NCI-H748 (cell line): Measurements from ENCODE around the gene MED29.

Experiments
- DNase-seq: peaks from one replicate; lab custom pipeline; 2025; ENCODE audit not compliant: unreplicated experiment; lab: John Stamatoyannopoulos, UW

MED29 gene

DNA sequence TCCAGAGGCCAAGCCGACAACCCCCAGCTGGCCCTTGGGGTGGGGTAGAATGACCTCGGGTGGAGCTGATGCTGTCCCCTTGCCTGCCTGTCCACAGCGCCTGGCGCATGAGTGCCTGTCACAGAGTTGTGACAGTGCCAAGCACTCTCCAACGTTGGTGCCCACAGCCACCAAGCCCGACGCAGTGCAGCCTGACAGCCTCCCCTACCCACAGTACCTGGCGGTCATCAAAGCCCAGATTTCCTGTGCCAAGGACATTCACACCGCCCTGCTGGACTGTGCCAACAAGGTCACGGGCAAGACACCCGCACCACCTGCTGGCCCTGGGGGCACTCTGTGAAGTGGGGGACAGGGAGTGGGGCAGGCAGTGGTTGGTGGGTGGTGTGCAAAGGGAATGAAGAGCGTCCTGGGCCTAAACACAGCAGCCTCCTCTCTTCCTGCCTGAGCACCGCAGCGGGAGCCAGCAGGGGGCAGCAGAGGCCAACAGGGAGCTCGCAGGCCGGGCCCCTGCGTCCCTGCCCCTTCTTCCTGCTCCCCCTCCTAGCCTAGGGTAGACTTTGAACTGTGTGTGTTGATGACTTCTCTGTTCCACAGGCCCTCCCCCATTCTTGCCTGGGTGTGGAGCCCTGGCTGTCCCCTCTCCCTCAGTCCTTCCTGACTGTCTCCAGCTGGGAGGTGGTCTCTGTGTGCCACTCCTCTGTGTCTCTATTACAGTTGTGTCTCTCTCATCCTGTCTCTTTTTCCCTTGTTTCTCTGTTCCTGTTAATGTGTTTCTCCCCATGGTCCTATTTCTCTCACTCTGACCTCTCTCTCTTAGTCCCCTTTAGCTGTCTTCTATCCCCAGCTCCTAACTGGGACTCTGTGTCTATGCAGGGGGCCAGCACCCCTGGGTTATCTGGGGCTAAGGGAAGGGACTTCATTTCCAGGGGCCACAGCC is 6.5 kb downstream of the MED29 start:
- DNase-seq = peak; percentile 78

DNA sequence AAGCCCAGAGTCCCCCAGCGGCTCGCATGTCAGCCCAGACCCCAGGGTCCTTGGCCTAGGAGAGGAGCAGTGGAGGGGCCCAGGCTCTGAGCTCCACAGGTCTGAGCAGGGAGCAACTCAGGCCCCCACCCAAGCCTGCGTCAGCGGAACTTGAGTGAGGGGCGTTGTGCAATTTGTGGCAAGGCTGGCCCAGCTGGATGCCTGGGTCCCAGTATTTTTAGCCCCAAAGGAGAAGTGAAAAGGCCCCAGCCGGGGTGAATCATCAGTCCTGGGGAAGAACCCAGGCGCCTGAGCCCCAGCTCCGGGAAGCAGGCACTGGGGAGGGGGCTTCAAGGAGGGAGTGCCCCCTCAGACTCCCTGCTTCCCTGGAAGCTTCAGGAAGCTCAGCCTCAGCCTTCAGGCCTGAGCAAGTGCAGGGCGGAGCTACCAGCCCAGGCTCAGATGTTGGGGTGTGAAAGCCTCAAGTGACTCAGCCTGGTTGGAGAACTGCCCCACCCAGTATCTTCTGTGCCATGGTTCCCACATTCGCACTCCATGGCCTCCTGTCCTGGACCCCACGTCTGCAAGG is 7.2 kb downstream of the MED29 start:
- DNase-seq = no peak

DNA sequence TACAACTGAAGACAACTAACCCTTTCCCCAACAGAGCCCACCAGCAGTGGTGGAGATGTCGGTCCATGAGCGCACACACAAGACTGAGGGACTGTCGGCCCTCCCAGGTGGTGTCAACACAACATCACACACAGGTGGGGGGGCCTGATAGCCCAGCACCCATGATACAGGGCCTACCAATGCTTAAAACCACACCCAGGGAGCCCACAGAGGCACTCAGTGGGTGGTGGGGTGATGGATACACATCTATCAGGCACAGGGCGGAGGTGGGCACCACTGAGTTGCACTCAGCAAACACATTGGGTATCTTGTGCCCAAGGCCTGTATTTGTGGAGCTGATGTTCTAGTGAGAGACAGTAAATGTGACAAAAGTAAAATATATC is 8.5 kb downstream of the MED29 start:
- DNase-seq = no peak

DNA sequence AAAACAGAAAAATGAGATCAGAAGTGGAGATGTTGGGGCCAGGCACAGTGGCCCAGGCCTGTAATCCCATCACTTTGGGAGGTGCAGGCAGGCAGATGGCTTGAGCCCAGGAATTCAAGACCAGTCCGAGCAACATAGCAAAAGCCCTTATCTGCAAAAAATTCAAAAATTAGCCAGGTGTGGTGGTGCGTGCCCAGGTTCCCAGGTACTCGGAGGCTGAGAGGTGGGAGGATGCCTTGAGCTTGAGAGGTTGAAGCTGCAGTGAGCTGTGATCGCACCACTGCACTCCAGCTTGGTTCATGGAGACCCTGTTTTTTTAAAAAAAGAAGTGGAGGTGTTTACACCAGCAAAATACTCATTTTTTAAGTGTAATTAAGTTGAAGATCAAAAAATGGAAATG is 8.9 kb downstream of the MED29 start:
- DNase-seq = no peak

DNA sequence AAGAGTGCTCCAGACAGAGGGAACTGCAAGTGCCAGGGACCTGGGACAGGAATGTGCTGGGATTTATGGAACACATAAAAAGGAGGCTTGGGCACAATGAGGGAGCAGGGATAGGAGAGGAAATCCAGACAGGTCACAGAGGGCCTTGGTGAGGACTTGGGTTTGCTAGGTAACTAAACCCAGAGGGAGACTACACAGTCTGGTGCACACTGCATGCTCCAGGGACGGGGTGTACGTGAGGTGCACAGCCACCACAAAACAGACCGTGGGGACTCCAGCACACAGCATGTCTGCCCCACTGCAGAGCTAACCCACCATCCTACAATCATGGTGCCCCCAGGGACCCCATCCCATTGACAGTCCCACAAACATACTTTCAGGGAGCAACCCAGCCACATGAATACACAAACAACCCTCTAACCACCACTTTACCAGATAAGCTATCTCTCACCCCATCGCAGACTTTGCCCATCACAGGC is 9.9 kb downstream of the MED29 start:
- DNase-seq = no peak

DNA sequence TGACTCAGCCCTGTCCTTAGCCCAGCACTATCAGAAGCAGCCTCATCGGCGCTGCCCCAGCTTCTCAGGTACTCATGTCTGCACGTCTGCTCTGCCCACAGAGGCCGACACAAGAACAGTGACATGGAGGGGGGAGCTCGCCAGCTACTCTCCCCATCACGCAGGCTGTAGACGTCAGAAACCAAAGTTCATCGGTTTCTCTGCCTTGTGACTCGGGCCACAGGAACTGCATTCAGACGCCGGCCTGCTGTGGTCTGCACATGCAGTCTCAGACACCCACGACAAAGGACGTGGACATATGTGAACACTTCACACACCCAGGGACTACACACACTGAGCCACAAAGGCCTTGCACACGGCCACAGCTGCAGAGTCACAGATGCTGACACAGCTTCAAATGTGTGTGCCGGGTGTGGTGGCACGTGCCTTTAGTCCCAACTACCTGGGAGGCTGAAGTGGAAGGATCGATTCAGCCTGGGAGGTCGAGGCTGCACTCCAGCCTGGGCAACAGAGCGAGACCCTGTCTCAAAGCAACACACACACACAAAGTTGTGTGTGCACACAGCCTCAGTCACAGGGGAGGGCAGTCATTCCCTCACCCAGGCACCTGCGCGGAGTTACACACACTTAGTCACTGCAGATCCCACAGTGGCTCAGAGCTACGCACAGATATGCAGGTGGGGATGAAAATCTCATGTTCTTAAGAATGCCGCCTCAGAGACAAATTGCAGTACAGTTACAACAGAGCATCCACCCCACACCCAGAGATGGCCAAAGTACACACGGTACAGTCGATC is 10.6 kb downstream of the MED29 start:
- DNase-seq = no peak

DNA sequence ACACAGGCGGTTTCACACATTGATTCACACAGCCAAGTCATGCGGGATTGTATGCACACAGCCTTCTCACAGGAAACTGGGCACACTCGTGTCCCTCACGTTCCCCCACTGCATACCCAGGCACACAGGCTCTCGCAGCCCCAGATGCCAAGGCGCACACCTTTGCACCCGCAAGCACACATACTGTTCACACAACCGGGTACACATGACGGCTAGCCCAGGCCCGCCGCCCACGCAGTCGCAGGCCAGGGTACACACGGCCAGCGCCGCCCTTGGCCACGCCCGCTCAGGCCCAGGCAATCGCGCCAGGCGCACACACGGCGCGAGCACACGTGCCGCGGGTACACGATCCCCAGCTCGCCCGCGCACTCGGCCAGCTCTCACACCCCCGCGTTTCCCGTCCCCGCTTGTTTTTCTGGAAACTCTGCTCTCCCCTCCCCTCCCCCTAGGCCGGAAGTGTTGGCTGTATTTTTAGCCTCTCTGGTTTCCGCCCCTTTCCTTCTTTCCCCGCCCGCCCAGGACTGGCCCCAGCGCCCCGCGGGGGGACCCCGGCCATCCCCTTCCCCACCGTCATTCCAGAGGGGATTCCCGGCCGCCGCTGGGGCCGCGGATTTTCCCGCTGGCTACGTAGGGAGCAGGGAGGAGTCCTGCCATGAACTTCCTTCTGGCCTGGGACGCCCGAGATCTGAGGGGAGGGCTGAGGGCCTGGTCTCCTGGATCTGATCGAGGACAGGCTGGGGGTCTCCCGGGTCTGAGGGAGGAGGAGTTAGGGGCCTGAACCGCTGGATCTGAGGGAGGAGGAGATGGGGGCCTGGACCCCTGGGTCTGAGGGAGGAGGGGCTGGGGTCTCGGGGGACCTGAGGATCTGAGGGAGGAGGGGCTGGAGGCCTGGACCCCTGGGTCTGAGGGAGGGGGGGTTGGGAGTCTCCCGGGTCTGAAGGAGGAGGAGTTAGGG is 11.4 kb downstream of the MED29 start:
- peak; percentile 87 for DNase-seq

DNA sequence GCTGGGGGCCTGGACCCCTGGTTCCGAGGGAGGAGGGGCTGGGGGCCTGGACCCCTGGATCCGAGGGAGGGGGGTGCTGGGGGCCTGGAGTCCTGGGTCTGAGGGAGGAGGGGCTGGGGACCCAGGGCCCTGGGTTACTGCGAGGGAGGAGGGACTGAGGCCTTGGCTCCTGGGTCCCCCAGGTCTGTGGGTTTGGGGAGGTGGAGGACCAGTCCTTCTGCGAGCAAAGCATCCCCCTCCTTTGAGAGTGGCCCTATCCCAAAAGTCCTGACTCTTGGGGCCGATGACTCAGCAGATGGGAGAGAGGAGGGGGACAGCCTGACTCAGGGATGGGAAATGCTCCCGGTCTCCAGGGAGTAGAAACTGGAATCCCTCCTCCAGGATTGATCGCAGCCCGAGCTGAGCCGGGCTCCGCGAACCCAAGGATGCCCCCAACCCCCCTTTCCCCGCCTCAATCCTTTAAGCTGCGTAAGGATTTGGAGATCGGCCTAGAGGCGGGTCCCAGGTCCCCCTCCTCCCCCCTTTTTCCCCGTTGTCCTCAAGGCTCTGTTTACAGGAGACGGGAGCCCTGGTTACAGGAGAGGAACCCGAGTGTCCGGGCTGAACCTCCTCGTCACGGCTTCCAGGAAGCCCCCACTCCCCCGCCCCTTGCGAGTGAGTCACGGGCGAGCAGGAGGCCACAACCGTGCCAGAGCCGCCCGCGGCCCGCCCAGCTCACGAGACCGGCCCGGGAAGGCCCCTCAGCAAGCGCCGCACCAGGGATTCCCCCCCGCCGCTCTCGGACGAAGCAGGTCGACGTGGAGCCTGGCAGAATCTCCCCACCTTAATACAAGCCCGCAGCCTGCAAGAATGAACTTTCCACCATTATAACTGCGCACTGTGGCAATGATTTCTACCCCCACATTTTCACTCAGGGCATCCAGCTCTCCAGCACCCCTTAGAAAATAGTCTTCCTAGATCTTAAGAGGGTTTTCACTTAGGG is 12.4 kb downstream of the MED29 start:
- peak; percentile 77 for DNase-seq

DNA sequence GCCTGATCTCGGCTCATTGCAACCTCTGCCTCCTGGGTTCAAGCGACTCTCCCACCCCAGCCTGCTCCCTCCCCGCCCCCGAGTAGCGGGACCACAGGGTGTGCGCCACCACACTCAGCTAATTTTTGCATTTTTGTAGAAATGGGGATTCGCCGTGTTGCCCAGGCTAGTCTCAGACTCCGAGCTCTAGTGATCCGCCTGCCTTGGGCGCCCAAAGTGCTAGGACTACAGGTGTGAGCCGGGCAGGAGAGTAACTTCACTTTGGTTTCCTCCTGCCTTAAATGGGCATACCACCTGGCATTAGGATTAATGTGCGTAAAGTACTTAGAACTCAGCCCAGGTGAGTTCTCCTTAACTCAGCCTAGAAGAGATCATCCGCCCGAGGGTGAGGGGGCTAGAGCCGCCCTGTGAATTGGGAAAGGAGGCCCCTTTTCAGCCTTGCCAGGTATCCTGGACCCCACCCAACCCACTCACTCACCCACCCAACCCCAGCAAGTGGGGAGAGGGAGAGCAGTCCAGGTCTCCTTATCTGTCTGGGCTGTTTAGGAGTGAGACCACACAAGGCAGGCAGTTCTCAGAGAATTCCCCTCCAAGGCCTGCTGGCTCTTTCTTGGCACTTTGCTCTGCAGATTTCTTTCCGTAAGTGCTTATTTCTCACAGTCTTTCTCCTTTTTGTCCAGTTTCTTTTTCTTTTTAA is 14.2 kb downstream of the MED29 start:
- no peak for DNase-seq

DNA sequence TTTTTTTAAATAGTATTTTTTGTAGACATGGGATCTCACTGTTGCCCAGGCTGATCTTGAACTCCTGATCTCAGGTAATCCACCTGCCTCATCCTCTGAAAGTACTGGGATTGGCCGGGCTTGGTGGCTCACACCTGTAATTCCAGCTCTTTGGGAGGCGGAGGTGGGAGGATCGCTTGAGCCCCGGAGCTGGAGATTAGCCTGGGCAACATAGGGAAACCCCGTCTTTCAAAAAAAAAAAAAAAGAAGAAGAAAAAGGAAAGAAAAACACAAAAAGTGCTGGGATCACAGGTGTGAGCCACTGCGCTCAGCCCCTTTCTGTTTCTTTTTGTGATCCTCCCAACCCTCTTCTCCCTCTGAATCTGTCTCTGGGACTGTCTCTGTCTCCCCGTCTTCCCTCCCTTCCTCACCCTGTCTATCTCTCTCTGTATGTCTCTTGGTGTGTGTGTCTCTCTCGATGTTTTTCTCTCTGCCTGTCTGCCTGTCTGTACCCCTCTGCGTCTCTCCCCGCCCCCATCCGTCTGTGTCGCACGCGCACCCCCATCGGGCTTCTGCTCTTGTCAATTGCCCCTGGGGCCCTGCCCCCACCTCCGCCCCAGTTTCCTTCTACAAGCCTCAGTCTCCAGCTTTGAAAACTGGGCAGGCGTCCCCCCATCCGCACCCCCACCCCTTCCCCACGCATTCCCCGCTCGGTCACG is 14.9 kb downstream of the MED29 start:
- DNase-seq = peak; percentile 69

DNA sequence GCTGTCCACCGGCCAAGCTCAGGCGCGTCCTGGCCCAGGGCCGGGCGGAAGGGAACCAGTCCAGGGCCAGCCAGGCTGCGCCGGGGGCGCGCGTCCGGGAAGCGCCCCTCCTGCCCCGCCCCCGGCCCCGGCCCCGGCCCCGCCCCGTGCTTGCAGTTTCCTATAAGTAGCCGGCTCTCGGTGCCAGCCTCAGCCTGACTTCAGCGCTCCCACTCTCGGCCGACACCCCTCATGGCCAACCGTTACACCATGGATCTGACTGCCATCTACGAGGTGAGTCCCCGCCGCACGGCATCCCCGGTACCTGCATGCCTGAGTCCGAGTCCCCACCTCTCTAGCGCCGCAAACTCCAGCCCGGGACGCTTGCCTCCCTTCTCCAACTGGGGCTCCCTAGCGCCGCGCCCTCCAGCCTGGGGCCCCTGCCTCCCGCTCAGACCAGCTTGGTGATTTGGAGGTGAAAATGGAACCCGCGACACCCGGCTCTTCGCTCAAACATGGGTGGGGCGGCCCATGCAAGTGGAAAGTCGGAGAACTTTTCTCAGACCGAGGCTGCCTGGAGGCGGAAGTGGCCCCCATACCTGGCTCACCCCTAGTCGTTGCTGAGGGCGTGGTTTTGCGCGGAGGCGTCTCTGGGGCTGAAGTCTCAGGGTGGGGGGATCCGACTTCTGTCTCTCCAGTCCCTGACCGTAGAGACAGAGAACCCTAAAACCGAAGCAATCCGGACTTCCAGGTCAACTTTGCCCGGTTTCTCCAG is 15.7 kb downstream of the MED29 start, which contains the start of gene ZFP36:
Gene ZFP36 (plus strand): TSS at position 192 of the 754 bp plus-strand sequence. CDS start 58 bp downstream, at position 250.
- peak; percentile 85 for DNase-seq

DNA sequence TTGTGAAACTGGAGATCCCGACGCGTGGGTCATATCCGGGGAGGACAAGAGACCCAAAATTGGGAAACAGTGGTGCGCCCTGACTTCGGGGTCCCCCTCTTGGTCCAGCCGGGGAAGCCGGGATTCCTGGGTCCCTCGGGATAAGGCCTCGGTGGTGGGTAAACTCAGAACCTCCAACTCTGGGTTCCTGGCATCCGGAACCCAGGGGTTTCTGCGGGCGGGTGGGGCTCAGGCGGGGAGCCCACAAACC is 16.2 kb downstream of the MED29 start:
- DNase-seq = no peak

DNA sequence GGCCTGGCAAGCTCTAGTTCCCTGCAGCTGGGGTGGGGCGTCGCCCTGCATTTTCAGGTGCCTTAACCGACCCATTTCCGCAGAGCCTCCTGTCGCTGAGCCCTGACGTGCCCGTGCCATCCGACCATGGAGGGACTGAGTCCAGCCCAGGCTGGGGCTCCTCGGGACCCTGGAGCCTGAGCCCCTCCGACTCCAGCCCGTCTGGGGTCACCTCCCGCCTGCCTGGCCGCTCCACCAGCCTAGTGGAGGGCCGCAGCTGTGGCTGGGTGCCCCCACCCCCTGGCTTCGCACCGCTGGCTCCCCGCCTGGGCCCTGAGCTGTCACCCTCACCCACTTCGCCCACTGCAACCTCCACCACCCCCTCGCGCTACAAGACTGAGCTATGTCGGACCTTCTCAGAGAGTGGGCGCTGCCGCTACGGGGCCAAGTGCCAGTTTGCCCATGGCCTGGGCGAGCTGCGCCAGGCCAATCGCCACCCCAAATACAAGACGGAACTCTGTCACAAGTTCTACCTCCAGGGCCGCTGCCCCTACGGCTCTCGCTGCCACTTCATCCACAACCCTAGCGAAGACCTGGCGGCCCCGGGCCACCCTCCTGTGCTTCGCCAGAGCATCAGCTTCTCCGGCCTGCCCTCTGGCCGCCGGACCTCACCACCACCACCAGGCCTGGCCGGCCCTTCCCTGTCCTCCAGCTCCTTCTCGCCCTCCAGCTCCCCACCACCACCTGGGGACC is 16.6 kb downstream of the MED29 start:
- peak; percentile 56 for DNase-seq

DNA sequence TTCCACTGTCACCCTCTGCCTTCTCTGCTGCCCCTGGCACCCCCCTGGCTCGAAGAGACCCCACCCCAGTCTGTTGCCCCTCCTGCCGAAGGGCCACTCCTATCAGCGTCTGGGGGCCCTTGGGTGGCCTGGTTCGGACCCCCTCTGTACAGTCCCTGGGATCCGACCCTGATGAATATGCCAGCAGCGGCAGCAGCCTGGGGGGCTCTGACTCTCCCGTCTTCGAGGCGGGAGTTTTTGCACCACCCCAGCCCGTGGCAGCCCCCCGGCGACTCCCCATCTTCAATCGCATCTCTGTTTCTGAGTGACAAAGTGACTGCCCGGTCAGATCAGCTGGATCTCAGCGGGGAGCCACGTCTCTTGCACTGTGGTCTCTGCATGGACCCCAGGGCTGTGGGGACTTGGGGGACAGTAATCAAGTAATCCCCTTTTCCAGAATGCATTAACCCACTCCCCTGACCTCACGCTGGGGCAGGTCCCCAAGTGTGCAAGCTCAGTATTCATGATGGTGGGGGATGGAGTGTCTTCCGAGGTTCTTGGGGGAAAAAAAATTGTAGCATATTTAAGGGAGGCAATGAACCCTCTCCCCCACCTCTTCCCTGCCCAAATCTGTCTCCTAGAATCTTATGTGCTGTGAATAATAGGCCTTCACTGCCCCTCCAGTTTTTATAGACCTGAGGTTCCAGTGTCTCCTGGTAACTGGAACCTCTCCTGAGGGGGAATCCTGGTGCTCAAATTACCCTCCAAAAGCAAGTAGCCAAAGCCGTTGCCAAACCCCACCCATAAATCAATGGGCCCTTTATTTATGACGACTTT is 17.4 kb downstream of the MED29 start:
- DNase-seq = peak; percentile 64

DNA sequence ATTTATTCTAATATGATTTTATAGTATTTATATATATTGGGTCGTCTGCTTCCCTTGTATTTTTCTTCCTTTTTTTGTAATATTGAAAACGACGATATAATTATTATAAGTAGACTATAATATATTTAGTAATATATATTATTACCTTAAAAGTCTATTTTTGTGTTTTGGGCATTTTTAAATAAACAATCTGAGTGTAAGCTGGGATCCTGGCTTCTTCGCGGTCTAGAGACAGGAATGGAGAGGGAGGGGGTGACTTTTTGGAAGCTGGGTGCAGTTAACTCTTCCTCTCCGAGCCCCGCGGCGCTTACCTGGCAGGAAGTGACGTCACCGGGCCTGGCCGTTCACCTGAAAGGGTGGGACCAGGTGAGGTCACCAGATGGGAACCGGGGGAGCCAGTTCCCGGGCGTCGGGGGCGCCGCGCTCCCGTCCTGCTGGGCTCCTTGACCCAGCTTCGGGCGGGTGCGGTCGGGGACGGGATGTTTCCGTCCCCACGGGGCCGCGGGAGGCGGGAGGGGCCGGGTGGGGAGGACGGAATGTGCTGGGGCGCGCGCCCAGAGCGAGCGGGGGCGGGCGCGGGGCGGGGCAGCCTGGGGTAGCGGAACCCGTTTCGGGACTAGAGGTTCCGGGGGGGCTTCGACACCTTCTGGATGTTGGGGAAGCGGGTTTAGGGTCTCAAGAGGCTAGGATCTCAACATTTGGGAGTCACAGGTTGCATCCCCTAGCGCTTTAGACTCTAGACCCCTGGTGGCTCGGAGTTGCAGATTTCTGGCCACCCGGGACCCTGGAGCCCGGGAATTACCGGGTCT is 18.2 kb downstream of the MED29 start:
- DNase-seq = peak; percentile 99
